H1 (cell line): ENCODE measurements around the gene PRELID1. TPM values are rescaled to one million over a fixed set of nuclear protein-coding genes. Genes with fewer than 3 reads are reported as not detected.

Experiments used
- CTCF ChIA-PET: fragments of 300-600 bp; sonication (Branson Sonifier 250); formaldehyde crosslinking; loops from one replicate; lab custom pipeline; 2021; ENCODE audit not compliant: partially characterized antibody; lab: Charles Lee
- POLR2A ChIA-PET: fragments of 300-600 bp; sonication (Branson Sonifier 250); formaldehyde crosslinking; loops from one replicate; lab custom pipeline; 2021; ENCODE audit warnings: inconsistent platforms; ENCODE audit not compliant: partially characterized antibody; lab: Charles Lee
- DNase-seq, 2 experiments: peaks; one replicate each; pipeline versions ENCODE4 v3.0.0 to v3.0.0-alpha.2; 2010 to 2022; ENCODE audit warnings: low spot score in 2 of 2, low read depth in 1 of 2, mixed read lengths in 1 of 2
- FAIRE-seq: peaks from 2 replicates; lab custom pipeline; 2011; peaks lifted over from hg19 to GRCh38; lab: Jason Lieb, UNC
- H2AFZ ChIP-seq: 2 replicates; pipeline ENCODE4 v1.8.1; 2012; ENCODE audit warnings: low read length, inconsistent platforms
- H2AK5ac ChIP-seq: 2 replicates; pipeline ENCODE4 v1.6.1; 2013; ENCODE audit warnings: low read depth, low read length
- H2BK120ac ChIP-seq: replicated peaks from 2 replicates; pipeline ENCODE3; 2013; ENCODE audit warnings: low read depth, low read length, inconsistent platforms
- H2BK12ac ChIP-seq: 2 replicates; pipeline ENCODE4 v1.6.1; 2013; ENCODE audit warnings: low read depth, low read length
- H2BK15ac ChIP-seq: 2 replicates; pipeline ENCODE4 v1.6.1; 2013; ENCODE audit warnings: low read length
- H2BK20ac ChIP-seq: 2 replicates; pipeline ENCODE4 v1.6.1; 2013; ENCODE audit warnings: low read length
- H2BK5ac ChIP-seq: 2 replicates; pipeline ENCODE4 v1.6.1; 2013; ENCODE audit warnings: low read depth, low read length
- H3K14ac ChIP-seq: 2 replicates; pipeline ENCODE4 v1.6.1; 2013; ENCODE audit warnings: inconsistent platforms; ENCODE audit not compliant: insufficient read length
- H3K18ac ChIP-seq: 2 replicates; pipeline ENCODE4 v1.6.1; 2013; ENCODE audit warnings: low read length; ENCODE audit errors: extremely low read depth
- H3K23ac ChIP-seq: 2 replicates; pipeline ENCODE4 v1.6.1; 2013; ENCODE audit warnings: inconsistent platforms; ENCODE audit not compliant: insufficient read length
- H3K23me2 ChIP-seq: 2 replicates; pipeline ENCODE4 v1.6.1; 2013; ENCODE audit warnings: low read depth, low read length
- H3K27ac ChIP-seq: 2 replicates; pipeline ENCODE4 v1.6.1; 2011; ENCODE audit warnings: low read depth, low read length, inconsistent platforms
- H3K27me3 ChIP-seq, 4 experiments: replicated peaks in 1 of 4; 1 replicate in 1 of 4; 2 replicates in 3 of 4; pipeline versions ENCODE4 v1.6.1 to v1.8.1; 2011 to 2013; ENCODE audit warnings: low read length in 3 of 4, mild to moderate bottlenecking in 3 of 4, inconsistent platforms in 2 of 4, mixed read lengths in 2 of 4, moderate library complexity in 1 of 4; ENCODE audit not compliant: control insufficient read depth in 3 of 4, insufficient read depth in 3 of 4; ENCODE audit errors: extremely low read depth in 1 of 4
- H3K36me3 ChIP-seq, 4 experiments: 2 replicates each; pipeline versions ENCODE4 v1.6.1 to v1.8.1; 2011 to 2013; ENCODE audit warnings: mild to moderate bottlenecking in 4 of 4, low read length in 3 of 4, moderate library complexity in 2 of 4, control low read depth in 1 of 4, inconsistent platforms in 1 of 4; ENCODE audit not compliant: insufficient read depth in 4 of 4, control insufficient read depth in 2 of 4
- H3K4ac ChIP-seq: replicated peaks from 2 replicates; pipeline ENCODE3; 2013; ENCODE audit warnings: low read length, low read depth, mixed read lengths, inconsistent platforms; ENCODE audit not compliant: insufficient read length
- H3K4me1 ChIP-seq, 4 experiments: replicated peaks in 1 of 4; 1 replicate in 1 of 4; 2 replicates in 3 of 4; pipeline versions ENCODE4 v1.6.1 to v1.8.1; 2011 to 2013; ENCODE audit warnings: low read length in 3 of 4, inconsistent platforms in 2 of 4, mixed read lengths in 1 of 4; ENCODE audit not compliant: insufficient read depth in 4 of 4, control insufficient read depth in 3 of 4
- H3K4me2 ChIP-seq, 2 experiments: 2 replicates each; pipeline versions ENCODE4 v1.6.1 to v1.8.1; 2011 to 2013; ENCODE audit warnings: low read depth in 2 of 2, low read length in 2 of 2, control low read depth in 1 of 2, inconsistent platforms in 1 of 2, mild to moderate bottlenecking in 1 of 2; ENCODE audit not compliant: insufficient read depth in 1 of 2
- H3K4me3 ChIP-seq, 4 experiments: fragments of 200-600, 300-600 bp in 1 of 4; sonication (generic), shearing (Covaris generic), sonication (Bioruptor Twin) in 1 of 4; 2 replicates each; pipeline versions ENCODE4 v1.5.1 to v1.8.1; 2011 to 2016; ENCODE audit warnings: low read length in 4 of 4, low read depth in 3 of 4, control low read depth in 2 of 4, inconsistent platforms in 2 of 4, mild to moderate bottlenecking in 2 of 4, mixed read lengths in 1 of 4, moderate library complexity in 1 of 4; ENCODE audit not compliant: insufficient read depth in 2 of 4; ENCODE audit errors: extremely low read depth in 1 of 4
- H3K56ac ChIP-seq: replicated peaks from 2 replicates; pipeline ENCODE3; 2013; ENCODE audit warnings: low read depth, mild to moderate bottlenecking, mixed read lengths, low read length, inconsistent platforms; ENCODE audit not compliant: insufficient read length
- H3K79me1 ChIP-seq: 2 replicates; pipeline ENCODE4 v1.6.1; 2013; ENCODE audit warnings: low read depth, low read length, control low read depth
- H3K79me2 ChIP-seq, 2 experiments: 2 replicates each; pipeline versions ENCODE4 v1.6.1 to v1.8.1; 2012 to 2013; ENCODE audit warnings: low read length in 2 of 2, mild to moderate bottlenecking in 2 of 2, inconsistent platforms in 1 of 2; ENCODE audit not compliant: insufficient read depth in 2 of 2, control insufficient read depth in 1 of 2
- H3K9ac ChIP-seq, 4 experiments: replicated peaks in 1 of 4; 1 replicate in 1 of 4; 2 replicates in 3 of 4; pipeline versions ENCODE4 v1.6.1 to v1.8.1; 2011 to 2013; ENCODE audit warnings: low read depth in 3 of 4, low read length in 3 of 4, control low read depth in 2 of 4, mild to moderate bottlenecking in 2 of 4, moderate library complexity in 2 of 4, inconsistent platforms in 1 of 4; ENCODE audit errors: extremely low read depth in 1 of 4
- H3K9me3 ChIP-seq, 2 experiments: 2 replicates each; pipeline versions ENCODE4 v1.6.1 to v1.8.1; 2012 to 2013; ENCODE audit warnings: mild to moderate bottlenecking in 2 of 2, moderate library complexity in 2 of 2, control low read depth in 1 of 2, inconsistent platforms in 1 of 2, low read depth in 1 of 2, low read length in 1 of 2, mixed read lengths in 1 of 2; ENCODE audit not compliant: insufficient read depth in 2 of 2
- H4K20me1 ChIP-seq, 2 experiments: replicated peaks in 1 of 2; 2 replicates each; pipeline versions ENCODE3 to v1.8.1; 2011 to 2013; ENCODE audit warnings: inconsistent platforms in 2 of 2, low read length in 2 of 2, mild to moderate bottlenecking in 1 of 2; ENCODE audit not compliant: insufficient read depth in 2 of 2, control insufficient read depth in 1 of 2
- H4K5ac ChIP-seq: 2 replicates; pipeline ENCODE4 v1.6.1; 2013; ENCODE audit warnings: low read length, low read depth, mixed read lengths, inconsistent platforms; ENCODE audit not compliant: insufficient read length
- H4K8ac ChIP-seq: 2 replicates; pipeline ENCODE4 v1.8.0; 2013; ENCODE audit warnings: mild to moderate bottlenecking, moderate library complexity, low read length, inconsistent platforms; ENCODE audit not compliant: insufficient read depth; ENCODE audit errors: extremely low read depth
- H4K91ac ChIP-seq: replicated peaks from 2 replicates; pipeline ENCODE3; 2013; ENCODE audit warnings: low read length, mixed read lengths, inconsistent platforms; ENCODE audit not compliant: insufficient read length
- CHD1 ChIP-seq: IDR thresholded peaks from 2 replicates; pipeline ENCODE4 v1.6.1; 2012; ENCODE audit warnings: low read depth, low read length, improper control_type of control experiment
- CREB1 ChIP-seq: IDR thresholded peaks from 2 replicates; pipeline ENCODE4 v1.6.1; 2012; ENCODE audit warnings: inconsistent platforms
- HDAC2 ChIP-seq, 2 experiments: fragments of 300-600 bp in 1 of 2; sonication (generic) in 1 of 2; IDR thresholded peaks; 2 replicates each; pipeline ENCODE4 v1.6.1; 2011 to 2012; ENCODE audit warnings: low read depth in 2 of 2, low read length in 2 of 2, mild to moderate bottlenecking in 2 of 2, moderate library complexity in 2 of 2, borderline replicate concordance in 1 of 2, inconsistent platforms in 1 of 2
- JUND ChIP-seq: IDR thresholded peaks from 2 replicates; pipeline ENCODE4 v1.6.1; 2011; ENCODE audit warnings: mild to moderate bottlenecking, improper control_type of control experiment, low read length
- KDM1A ChIP-seq: fragments of 200-600, 300-600 bp; sonication (generic); IDR thresholded peaks from 2 replicates; pipeline ENCODE4 v1.7.1; 2016; ENCODE audit warnings: mild to moderate bottlenecking, low read length, borderline replicate concordance
- POLR2AphosphoS5 ChIP-seq: IDR thresholded peaks from 2 replicates; pipeline ENCODE4 v1.6.1; 2011; ENCODE audit warnings: low read depth, low read length
- POU5F1 ChIP-seq: IDR thresholded peaks from 2 replicates; pipeline ENCODE4 v1.6.1; 2011; ENCODE audit warnings: low read depth, mild to moderate bottlenecking, low read length, moderate library complexity
- RAD21 ChIP-seq, 2 experiments: IDR thresholded peaks in 1 of 2; conservative IDR thresholded peaks in 1 of 2; 2 replicates each; pipeline ENCODE4 v1.6.1; 2011; ENCODE audit warnings: low read depth in 2 of 2, low read length in 2 of 2, improper control_type of control experiment in 1 of 2, inconsistent platforms in 1 of 2, mild to moderate bottlenecking in 1 of 2, moderate library complexity in 1 of 2
- SIX5 ChIP-seq: IDR thresholded peaks from 2 replicates; pipeline ENCODE4 v1.6.1; 2011; ENCODE audit warnings: mild to moderate bottlenecking, low read depth, low read length
- SRF ChIP-seq: IDR thresholded peaks from 2 replicates; pipeline ENCODE4 v1.6.1; 2011; ENCODE audit warnings: mild to moderate bottlenecking, low read depth, low read length, moderate library complexity
- USF2 ChIP-seq: IDR thresholded peaks from 2 replicates; pipeline ENCODE4 v1.6.1; 2011; ENCODE audit warnings: low read length, improper control_type of control experiment
- YY1 ChIP-seq: IDR thresholded peaks from 2 replicates; pipeline ENCODE4 v1.6.1; 2011; ENCODE audit warnings: low read depth, mild to moderate bottlenecking, low read length
- WGBS, 2 experiments: shearing (Covaris generic) in 1 of 2; methylation state at CpG; one replicate each; pipeline versions ENCODE4 v1.1.6 to v1.1.7; 2013 to 2015; ENCODE audit warnings: low lambda C conversion rate in 2 of 2, mixed read lengths in 2 of 2, inconsistent platforms in 1 of 2, low coverage in 1 of 2, missing lambda C conversion rate in 1 of 2; ENCODE audit not compliant: insufficient replicate concordance in 2 of 2, insufficient coverage in 1 of 2, insufficient read length in 1 of 2; ENCODE audit errors: extremely low coverage in 1 of 2, missing lambda C conversion rate in 1 of 2; 5-methylcytosine and 5-hydroxymethylcytosine counted together
- polyA plus RNA-seq, 7 experiments: library from polyadenylated mRNA; depleted of rRNA in 3 of 7; stranded (reverse) in 5 of 7; unstranded in 2 of 7; fragments of >200 nt in 5 of 7; fragments of 200-250 nt in 2 of 7; gene quantifications; 1 replicate in 5 of 7; 2 replicates in 1 of 7; 4 replicates in 1 of 7; pipeline versions ENCODE4 v1.2.1 to v1.2.3, GENCODE V29; 2011 to 2013; ENCODE audit warnings: missing spikeins in 2 of 7, mixed read lengths in 2 of 7
- total RNA-seq: library from RNA; stranded (reverse); fragmentation: NEBNext Ultra II Directional; extraction: Animal tissue kit (Norgen Biotek cat#: 25700); gene quantifications from 2 replicates; pipeline ENCODE4 v1.2.1, GENCODE V29; 2021

The PRELID1 gene
- total and polyA plus RNA-seq, 2 of the 8 experiments (the other 6 are each of a cell fraction or from before 2014, with no cell fraction given), result 272 to 428 TPM

- H3K9ac ChIP-seq, result no peak overlapping the region
- CTCF ChIA-PET, result interaction anchor here (0.7 to 16.6 kb wide), 10 partner anchors 12 to 134 kb away, joined by 3 to 251 read pairs (median 26); partner anchors contain the start of gene LMAN2
- no peak overlapping the region for H2BK5ac ChIP-seq
- H3K27me3 ChIP-seq, result no peaks in the 10 kb centered on the region
- H3K27ac ChIP-seq, result no peak overlapping the region
- no peak overlapping the region for H3K4ac ChIP-seq
- no peak overlapping the region for H3K4me2 ChIP-seq
- POLR2A ChIA-PET, result interaction anchor here (0.7 to 1.2 kb wide), 4 partner anchors 13 to 134 kb away, joined by 3 read pairs; no protein-coding TSS in a partner anchor
- no peak overlapping the region for H2AFZ ChIP-seq
- H2BK120ac ChIP-seq, result no peak overlapping the region
- no peaks in the 10 kb centered on the region for H3K79me1 ChIP-seq
- no peak overlapping the region for H2AK5ac ChIP-seq
- WGBS, 2 experiments, result 96% methylated on average over 14 of the region's 14 CpGs; no CpG with 5 or more reads in 1 of the 2 experiments
- no peaks in the 10 kb centered on the region for H3K79me2 ChIP-seq
- no peak overlapping the region for H4K8ac ChIP-seq
- H4K20me1 ChIP-seq, result no peaks in the 10 kb centered on the region
- H3K36me3 ChIP-seq, result no peaks in the 10 kb centered on the region
- no peak overlapping the region for H3K23ac ChIP-seq
- no peaks in the 10 kb centered on the region for H3K9me3 ChIP-seq
- no peak overlapping the region for H2BK20ac ChIP-seq
- H4K5ac ChIP-seq, result no peak overlapping the region
- DNase-seq (no peak), FAIRE-seq (no peak)
- H3K14ac ChIP-seq, result no peak overlapping the region
- no peak overlapping the region for H3K56ac ChIP-seq
- H3K23me2 ChIP-seq, result no peaks in the 10 kb centered on the region
- H3K4me3 ChIP-seq, result no peak overlapping the region
- H4K91ac ChIP-seq, result no peak overlapping the region
- no peak overlapping the region for H3K18ac ChIP-seq
- no peak overlapping the region for H2BK15ac ChIP-seq
- H3K4me1 ChIP-seq, result no peaks in the 10 kb centered on the region; a peak in 1 of 7 replicates
- no peak overlapping the region for H2BK12ac ChIP-seq
- no peak for TF ChIP-seq CREB1
- no peak for TF ChIP-seq JUND
- no peak for TF ChIP-seq SRF
- no peak for TF ChIP-seq USF2
- TF ChIP-seq HDAC2 (IDR thresholded peaks at IDR 0.05; ENCODE audit: borderline replicate concordance in 1 of 2, low read depth in 2 of 2, low read length in 2 of 2), result no peak
- TF ChIP-seq RAD21 (IDR thresholded peaks at IDR 0.05 in 1 of 2, conservative IDR thresholded peaks at IDR 0.05 in 1 of 2; ENCODE audit: low read depth in 2 of 2, low read length in 2 of 2), result no peak
- no peak for TF ChIP-seq SIX5
- TF ChIP-seq KDM1A, result no peak
- TF ChIP-seq YY1, result no peak
- TF ChIP-seq POU5F1, result no peak
- TF ChIP-seq CHD1, result no peak
- TF ChIP-seq POLR2AphosphoS5, result no peak
Measured at GRCh38 chr5:177319913-177320588, 16.5 kb downstream of the PRELID1 start.
